ENCODE measurements around the gene RNF180.

DNA sequence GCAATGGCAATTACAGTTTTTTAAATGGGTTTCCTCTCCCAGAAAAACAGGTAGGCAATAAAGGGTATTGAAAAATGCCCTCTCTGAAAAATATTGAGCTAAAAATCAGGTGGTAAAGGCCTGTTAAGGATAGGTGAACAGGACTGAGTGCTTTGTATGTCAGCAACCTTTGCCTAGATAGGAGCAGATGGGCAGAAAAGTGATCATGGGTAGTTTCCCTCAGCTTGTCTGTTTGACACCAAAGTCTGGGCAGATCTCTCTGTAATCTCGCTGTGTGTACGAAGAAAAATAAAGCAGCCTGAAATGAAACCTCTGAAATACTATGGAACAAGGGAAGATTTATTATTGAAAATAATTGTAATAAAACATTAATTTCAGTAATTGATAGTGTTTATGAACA lies 15.8 kb downstream of the RNF180 start:
- no peak for TF ChIP-seq CTCF (IDR thresholded peaks at IDR 0.05; ENCODE audit: poor library complexity, severe bottlenecking)
- TF ChIP-seq TAF1 (IDR thresholded peaks at IDR 0.05; ENCODE audit: low read depth) = no peak
